GM12878 (cell line): ENCODE measurements around the gene STX8. TPM values are rescaled to one million over a fixed set of nuclear protein-coding genes. Genes with fewer than 3 reads are reported as not detected.

Experiments
- ATAC-seq: fragments of 200-7000 bp; cut with Tn5 transposase; 3 replicates; pipeline ENCODE4 v1.9.1; 2020; ENCODE audit warnings: mild to moderate bottlenecking, moderate library complexity
- BruUV-seq: library from RNA; stranded (reverse); fragments of 400-500 nt; replicated peaks from 2 replicates; lab custom pipeline; 2021; lab: Mats Ljungman, UMichigan
- CTCF ChIA-PET: fragments of 300-600 bp; sonication (Branson Sonifier 250); formaldehyde crosslinking; extraction: SDS; loops from one replicate; lab custom pipeline; 2021; ENCODE audit warnings: inconsistent platforms; lab: Yijun Ruan, JAX
- POLR2A ChIA-PET: fragments of 350-600 bp; formaldehyde crosslinking; extraction: SDS; loops from one replicate; lab custom pipeline; 2021; ENCODE audit warnings: inconsistent platforms; lab: Charles Lee
- RAD21 ChIA-PET: fragments of 300-600 bp; sonication (Branson Sonifier 250); formaldehyde crosslinking; loops from one replicate; lab custom pipeline; 2023; ENCODE audit warnings: antibody characterized with exemption; ENCODE audit not compliant: unreplicated experiment; lab: Charles Lee
- SMC1A ChIA-PET: fragments of 300-600 bp; sonication (Branson Sonifier 250); formaldehyde crosslinking; loops from one replicate; lab custom pipeline; 2023; ENCODE audit not compliant: unreplicated experiment, uncharacterized antibody; lab: Charles Lee
- DNase-seq: peaks from one replicate; pipeline ENCODE4 v3.0.0-alpha.2; 2011; ENCODE audit warnings: low read depth, low spot score
- FAIRE-seq: peaks from 3 replicates; lab custom pipeline; 2011; peaks lifted over from hg19 to GRCh38; lab: Jason Lieb, UNC
- H2AFZ ChIP-seq: 2 replicates; pipeline ENCODE4 v1.6.0; 2011; ENCODE audit warnings: low read depth, low read length, control low read depth; ENCODE audit not compliant: control insufficient read depth
- H3K27ac ChIP-seq: 2 replicates; pipeline ENCODE4 v1.5.1; 2011; ENCODE audit warnings: control low read depth; ENCODE audit not compliant: control insufficient read depth, insufficient read depth
- H3K27me3 ChIP-seq, 2 experiments: replicated peaks in 1 of 2; 2 replicates each; pipeline versions ENCODE4 v1.6.0 to v1.6.1; 2011; ENCODE audit warnings: low read length in 1 of 2; ENCODE audit not compliant: control insufficient read depth in 2 of 2, insufficient read depth in 2 of 2
- H3K36me3 ChIP-seq, 2 experiments: 2 replicates each; pipeline ENCODE4 v1.5.1; 2011; ENCODE audit warnings: low read length in 1 of 2; ENCODE audit not compliant: control insufficient read depth in 2 of 2, insufficient read depth in 2 of 2
- H3K4me1 ChIP-seq: 2 replicates; pipeline ENCODE4 v1.6.1; 2011; ENCODE audit warnings: mild to moderate bottlenecking, low read length, moderate library complexity, mixed read lengths; ENCODE audit not compliant: control insufficient read depth, insufficient read depth
- H3K4me2 ChIP-seq: 2 replicates; pipeline ENCODE4 v1.6.0; 2011; ENCODE audit warnings: control low read depth; ENCODE audit not compliant: control insufficient read depth, insufficient read depth
- H3K4me3 ChIP-seq: fragments of 200-600 bp; sonication (generic); 2 replicates; pipeline ENCODE4 v1.5.1; 2016
- H3K79me2 ChIP-seq: 2 replicates; pipeline ENCODE4 v1.6.0; 2011; ENCODE audit warnings: low read length; ENCODE audit not compliant: control insufficient read depth, insufficient read depth
- H3K9ac ChIP-seq: 2 replicates; pipeline ENCODE4 v1.8.0; 2011; ENCODE audit warnings: low read length, control low read depth, mixed read lengths; ENCODE audit not compliant: control insufficient read depth, insufficient read depth
- H3K9me3 ChIP-seq: replicated peaks from 3 replicates; pipeline ENCODE4 v1.5.1; 2011; ENCODE audit warnings: mild to moderate bottlenecking, low read length; ENCODE audit not compliant: control insufficient read depth, insufficient read depth
- H4K20me1 ChIP-seq: 2 replicates; pipeline ENCODE4 v1.6.0; 2011; ENCODE audit not compliant: control insufficient read depth, insufficient read depth
- BMI1 ChIP-seq: fragments of 450-650 bp; IDR thresholded peaks from 2 replicates; pipeline ENCODE4 v1.6.1; 2016; ENCODE audit warnings: mild to moderate bottlenecking, moderate library complexity, borderline replicate concordance
- CHD2 ChIP-seq: IDR thresholded peaks from 2 replicates; pipeline ENCODE4 v1.6.1; 2011; ENCODE audit warnings: low read depth, low read length, improper control_type of control experiment, borderline replicate concordance
- POLR2AphosphoS5 ChIP-seq: IDR thresholded peaks from 2 replicates; pipeline ENCODE4 v1.6.1; 2011; ENCODE audit warnings: mild to moderate bottlenecking, low read length, inconsistent platforms
- RAD21 ChIP-seq: IDR thresholded peaks from 2 replicates; pipeline ENCODE4 v1.6.1; 2011; ENCODE audit warnings: mild to moderate bottlenecking, low read depth, low read length, moderate library complexity; ENCODE audit not compliant: insufficient read depth
- TARDBP ChIP-seq: IDR thresholded peaks from 2 replicates; pipeline ENCODE4 v1.6.1; 2016; ENCODE audit warnings: borderline replicate concordance
- WGBS: methylation state at CpG from one replicate; pipeline ENCODE4 v1.1.6; 2016; ENCODE audit warnings: low lambda C conversion rate; ENCODE audit not compliant: insufficient replicate concordance, insufficient coverage; ENCODE audit errors: missing lambda C conversion rate; 5-methylcytosine and 5-hydroxymethylcytosine counted together
- in situ Hi-C: fragments of 300-500 bp; cut with MboI; formaldehyde crosslinking; loops from 9 replicates; pipeline ENCODE4 v1.14.3; 2018; ENCODE audit warnings: mixed read lengths
- intact Hi-C: fragments of 100-400 bp; cut with micrococcal nuclease; formaldehyde crosslinking; loops from one replicate; pipeline ENCODE4 v1.14.2; 2022; ENCODE audit not compliant: unreplicated experiment
- polyA plus RNA-seq, 11 experiments: library from polyadenylated mRNA; depleted of rRNA in 4 of 11; unstranded in 6 of 11; stranded (reverse) in 5 of 11; fragments of >200 nt; fragmentation: Nextera tagmentation in 4 of 11; fragmentation: Illumina TruSeq in 1 of 11; extraction: Ambion mirVana in 4 of 11; extraction: Trizol in 1 of 11; gene quantifications; 1 replicate in 1 of 11; 2 replicates in 10 of 11; pipeline versions ENCODE4 v1.2.1 to v1.2.3, GENCODE V29; 2011 to 2016; ENCODE audit warnings: inconsistent platforms in 2 of 11, missing spikeins in 2 of 11, low read depth in 1 of 11
- total RNA-seq, 4 experiments: library from RNA; depleted of rRNA in 3 of 4; stranded (reverse); fragments of >200 nt in 3 of 4; fragmentation: Illumina TruSeq in 1 of 4; extraction: Trizol in 1 of 4; gene quantifications; 2 replicates each; pipeline versions ENCODE4 v1.2.1 to v1.2.3, GENCODE V29; 2013 to 2021
- TF ChIP-seq, protein P1 (sequence below): IDR thresholded peaks from 2 replicates; pipeline ENCODE4 v1.6.1; 2012; ENCODE audit warnings: low read depth, low read length, improper control_type of control experiment

Gene STX8
- total and polyA plus RNA-seq, 10 of the 15 experiments (the other 5 are each of a cell fraction or from before 2014, with no cell fraction given) = 47.9 to 151 (median 72.9) TPM

DNA sequence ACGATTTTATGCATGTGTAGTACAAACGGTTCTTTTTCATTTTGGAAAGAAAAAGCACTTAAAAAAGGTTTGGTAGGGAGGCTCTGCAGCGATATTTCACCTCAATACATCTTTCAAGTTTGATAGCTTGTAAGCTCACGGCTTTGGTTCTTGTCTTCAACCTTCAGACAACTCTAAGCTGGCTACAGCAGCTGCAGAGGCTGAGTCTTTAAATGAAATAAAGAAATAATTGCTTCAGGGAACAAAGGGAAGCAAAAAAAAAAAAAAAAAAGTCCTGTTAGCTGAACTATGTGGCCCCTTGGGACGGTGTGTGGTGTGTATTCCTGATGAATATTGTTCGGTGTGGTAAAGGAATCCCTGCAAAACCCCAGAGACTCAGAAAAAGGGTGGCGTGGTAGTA lies 289.2 kb downstream of the STX8 start:
- intact Hi-C loops (no loop called here), in situ Hi-C loops (no loop called here)
- no peaks in the 10 kb centered on the region for H3K36me3 ChIP-seq
- no peak for DNase-seq
- WGBS = 88% methylated on average over 7 of the region's 7 CpGs
- H3K4me2 ChIP-seq = no peak overlapping the region
- H3K79me2 ChIP-seq = no peaks in the 10 kb centered on the region
- TF ChIP-seq, protein P1, sequence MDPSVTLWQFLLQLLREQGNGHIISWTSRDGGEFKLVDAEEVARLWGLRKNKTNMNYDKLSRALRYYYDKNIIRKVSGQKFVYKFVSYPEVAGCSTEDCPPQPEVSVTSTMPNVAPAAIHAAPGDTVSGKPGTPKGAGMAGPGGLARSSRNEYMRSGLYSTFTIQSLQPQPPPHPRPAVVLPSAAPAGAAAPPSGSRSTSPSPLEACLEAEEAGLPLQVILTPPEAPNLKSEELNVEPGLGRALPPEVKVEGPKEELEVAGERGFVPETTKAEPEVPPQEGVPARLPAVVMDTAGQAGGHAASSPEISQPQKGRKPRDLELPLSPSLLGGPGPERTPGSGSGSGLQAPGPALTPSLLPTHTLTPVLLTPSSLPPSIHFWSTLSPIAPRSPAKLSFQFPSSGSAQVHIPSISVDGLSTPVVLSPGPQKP = no peak
- no peak for TF ChIP-seq CHD2
- no peak for TF ChIP-seq POLR2AphosphoS5
- TF ChIP-seq BMI1 = no peak
- no peak for TF ChIP-seq RAD21
- no peak for TF ChIP-seq TARDBP
- no peaks in the 10 kb centered on the region for H3K9me3 ChIP-seq
- ChIA-PET SMC1A (interaction anchor here (0.6 to 1.0 kb wide), 2 partner anchors 11 to 74 kb away, joined by 3 to 4 read pairs; no protein-coding TSS in a partner anchor), CTCF (no interaction called here), POLR2A (no interaction called here), RAD21 (no interaction called here)
- no TSS peak for BruUV-seq
- H4K20me1 ChIP-seq = no peaks in the 10 kb centered on the region
- no peak for ATAC-seq
- no peak overlapping the region for H3K4me3 ChIP-seq
- no peak overlapping the region for H3K9ac ChIP-seq
- H3K27ac ChIP-seq = no peak overlapping the region
- H3K4me1 ChIP-seq = peaks cover 13% of the 10 kb centered on the region
- no peak for FAIRE-seq
- no peaks in the 10 kb centered on the region for H3K27me3 ChIP-seq
- H2AFZ ChIP-seq = no peak overlapping the region
